GM19025 (cell line): ENCODE data around the gene CACNA2D1.
"Not testable (repeated sequence)": the region's sequence is repeated elsewhere in the genome, so short reads cannot be mapped to it uniquely, and the experiment has no call there.

Source experiments
- ATAC-seq: cut with Tn5 transposase; IDR thresholded peaks from one replicate; pipeline ENCODE4 v1.9.1; 2021; ENCODE audit warnings: mild to moderate bottlenecking, low read depth, moderate library complexity; ENCODE audit not compliant: unreplicated experiment

The CACNA2D1 gene

GRCh38 chr7:82435769-82436168 lies 7.8 kb downstream of the CACNA2D1 start:
- no peak for ATAC-seq

GRCh38 chr7:82434275-82435022 lies 9.1 kb downstream of the CACNA2D1 start:
- no peak for ATAC-seq

GRCh38 chr7:82433507-82433906 lies 10.1 kb downstream of the CACNA2D1 start:
- ATAC-seq, result no peak

DNA sequence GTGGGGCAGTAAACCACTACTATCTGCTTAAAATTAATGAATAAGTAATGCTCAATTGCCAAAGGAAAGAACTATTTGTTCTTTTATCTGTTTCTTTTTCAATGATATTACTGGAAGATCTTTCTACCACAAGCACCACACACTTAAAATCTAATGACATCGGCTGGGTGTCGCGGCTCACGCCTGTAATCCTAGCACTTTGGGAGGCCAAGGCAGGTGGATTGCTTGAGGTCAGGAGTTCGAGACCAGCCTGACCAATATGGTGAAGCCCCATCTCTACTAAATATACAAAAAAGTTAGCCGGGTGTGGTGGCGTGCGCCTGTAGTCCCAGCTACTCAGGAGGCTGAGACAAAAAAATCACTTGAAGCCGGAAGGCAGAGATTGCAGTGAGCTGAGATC lies 10.8 kb downstream of the CACNA2D1 start:
- not testable (repeated sequence) for ATAC-seq

GRCh38 chr7:82430500-82431465 lies 12.8 kb downstream of the CACNA2D1 start:
- ATAC-seq, result no peak

DNA sequence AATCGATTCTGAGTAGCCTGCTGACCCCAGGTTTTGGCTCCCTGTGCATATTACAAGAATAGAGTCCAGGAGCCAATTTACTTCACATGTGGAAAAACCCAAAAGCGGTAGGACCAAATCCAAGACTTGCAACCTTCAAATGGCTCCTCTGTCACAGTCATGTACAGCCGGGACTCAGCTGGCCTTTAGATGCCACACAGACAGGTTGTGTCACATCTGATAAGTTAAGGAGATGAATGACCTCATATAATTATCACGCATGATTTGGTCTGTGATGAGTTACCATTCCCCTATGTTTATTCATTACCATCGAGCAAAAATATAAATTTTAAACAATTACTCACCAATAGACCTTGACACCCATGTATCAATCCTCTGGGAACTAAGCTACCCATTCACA lies 14.2 kb downstream of the CACNA2D1 start:
- ATAC-seq, result no peak

- no peak for ATAC-seq
Observed at GRCh38 chr7:82428186-82428961, 15.2 kb downstream of the CACNA2D1 start.

DNA sequence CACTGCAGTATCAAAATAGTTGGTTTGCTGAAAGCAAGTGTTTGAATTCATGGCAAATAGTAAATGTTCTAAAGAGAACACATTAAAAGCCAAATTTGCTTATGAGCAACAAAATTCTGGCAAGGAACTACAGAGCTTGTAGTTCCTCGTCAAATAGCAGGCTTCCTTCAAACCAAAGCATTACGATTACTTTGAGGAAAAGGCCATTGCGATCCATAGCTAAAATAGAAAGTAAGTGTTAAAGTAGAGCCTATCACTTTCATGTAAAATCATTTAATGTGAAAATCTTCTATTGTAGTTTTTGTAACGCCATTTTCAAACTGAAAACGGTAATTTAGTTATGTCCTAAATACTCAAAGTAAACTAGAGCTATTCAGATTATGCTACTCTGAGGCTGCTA lies 20.1 kb downstream of the CACNA2D1 start:
- ATAC-seq, result no peak

- ATAC-seq, result no peak
Observed at GRCh38 chr7:82419200-82419599, 24.4 kb downstream of the CACNA2D1 start.

DNA sequence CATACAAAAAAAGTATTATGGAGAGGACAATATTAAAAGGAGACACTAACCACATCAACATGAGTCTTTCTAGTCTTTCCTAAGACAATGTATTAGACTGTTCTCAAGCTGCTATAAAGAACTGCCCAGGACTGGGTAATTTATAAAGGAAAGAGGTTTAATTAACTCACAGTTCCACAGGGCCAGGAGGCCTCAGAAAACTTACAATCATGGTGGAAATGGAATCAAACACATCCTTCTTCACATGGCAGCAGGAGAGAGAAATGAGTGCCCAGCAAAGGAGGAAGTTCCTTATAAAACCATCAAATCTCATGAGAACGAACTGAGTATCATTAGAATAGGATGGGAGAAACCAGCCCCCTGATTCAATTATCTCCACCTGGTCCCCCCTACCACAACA lies 25.7 kb downstream of the CACNA2D1 start:
- no peak for ATAC-seq

DNA sequence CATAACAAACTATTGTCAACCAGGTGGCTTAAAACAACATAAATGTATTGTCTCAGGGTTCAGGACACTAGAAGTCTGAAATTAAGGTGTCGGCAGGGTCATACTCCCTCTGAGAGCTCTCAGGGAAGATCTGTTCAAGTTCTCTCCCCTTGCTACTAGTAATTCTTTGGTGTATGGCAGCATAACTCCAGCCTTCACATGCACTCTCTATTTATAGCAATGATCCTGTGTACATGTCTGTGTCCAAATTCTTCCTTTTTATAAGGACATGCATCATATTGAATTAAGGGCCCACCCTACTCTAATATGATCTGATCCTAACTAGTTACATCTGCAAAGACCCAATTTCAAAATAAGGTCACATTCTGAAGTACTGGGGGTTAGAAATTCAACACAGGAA lies 27.2 kb downstream of the CACNA2D1 start:
- ATAC-seq, result no peak

DNA sequence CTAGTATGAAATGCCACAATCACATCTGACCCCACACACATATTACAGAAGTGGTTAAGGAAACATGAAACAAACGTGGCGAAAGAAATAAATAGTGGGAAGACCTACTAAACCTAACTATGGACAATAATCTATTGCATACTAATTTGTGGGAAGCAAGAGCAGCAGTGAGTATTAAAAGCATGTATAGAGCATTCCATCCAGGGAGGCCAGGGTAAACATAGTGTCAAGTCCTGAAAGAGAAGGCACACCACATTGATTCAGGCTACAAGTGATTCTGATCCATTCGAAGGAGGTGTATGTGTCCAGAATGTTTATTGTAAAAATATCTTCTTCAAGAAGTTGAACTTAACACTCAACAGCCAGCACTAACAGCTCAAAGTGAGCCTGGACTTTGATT lies 29.2 kb downstream of the CACNA2D1 start:
- ATAC-seq, result no peak

- no peak for ATAC-seq
Observed at GRCh38 chr7:82413237-82413636, 30.3 kb downstream of the CACNA2D1 start.

DNA sequence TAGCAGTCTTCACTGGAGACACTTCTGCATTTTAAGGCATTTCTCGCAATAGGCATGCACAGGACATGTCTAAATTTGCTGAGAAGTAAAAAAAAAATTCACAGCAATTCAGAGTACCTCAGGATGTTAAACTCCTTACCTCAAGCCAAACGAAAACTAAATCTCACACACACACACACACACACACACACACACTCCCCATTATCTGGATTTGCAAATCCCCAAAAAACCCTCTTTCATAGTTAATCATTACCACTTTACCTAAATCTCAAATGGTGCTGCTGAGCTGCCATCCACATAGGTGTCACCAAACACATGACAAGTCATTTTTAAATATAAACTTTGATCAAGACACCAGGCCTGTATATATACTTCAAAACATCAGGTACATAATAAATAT lies 31.8 kb downstream of the CACNA2D1 start:
- no peak for ATAC-seq

GRCh38 chr7:82410461-82410860 lies 33.1 kb downstream of the CACNA2D1 start:
- no peak for ATAC-seq

DNA sequence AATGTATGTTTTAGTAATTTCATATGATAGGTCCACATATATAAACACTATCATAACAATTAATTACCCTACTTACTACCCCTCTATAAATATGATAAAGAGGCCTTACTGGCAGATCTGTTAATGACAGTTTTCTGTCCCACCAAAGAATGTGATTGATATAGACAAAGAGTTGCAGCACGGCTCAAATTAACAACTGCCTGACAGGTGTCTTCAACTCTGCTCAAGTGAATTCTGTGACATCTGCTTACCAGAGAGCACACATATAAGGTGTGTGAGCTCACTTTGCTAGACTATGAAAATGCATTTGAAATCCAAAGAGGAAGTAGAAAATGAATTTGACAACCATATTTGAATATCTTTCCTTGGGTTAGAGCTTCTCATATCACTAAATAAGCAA lies 36.6 kb downstream of the CACNA2D1 start:
- ATAC-seq, result no peak

- ATAC-seq, result no peak
Observed at GRCh38 chr7:82405301-82405700, 38.3 kb downstream of the CACNA2D1 start.

- ATAC-seq, result no peak
Observed at GRCh38 chr7:82404652-82405051, 38.9 kb downstream of the CACNA2D1 start.

DNA sequence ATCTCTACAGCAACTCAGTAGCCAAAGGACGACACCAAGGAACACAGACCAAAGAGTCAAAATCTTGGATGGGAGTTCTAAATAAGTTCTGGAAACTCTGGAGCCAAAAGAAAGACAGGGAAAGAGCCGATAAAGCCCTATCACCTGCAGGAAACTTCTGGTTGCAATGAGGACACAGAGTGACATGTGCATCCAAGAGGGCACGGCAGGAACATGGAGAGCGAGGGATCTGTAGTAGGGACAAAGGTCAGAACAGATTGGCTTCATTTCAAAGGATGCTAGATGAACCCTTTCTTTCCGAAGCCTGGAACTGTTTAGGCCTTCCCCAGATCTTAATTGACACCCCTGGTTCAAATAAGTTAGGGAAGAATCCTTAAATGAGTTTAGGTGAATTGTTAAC lies 39.5 kb downstream of the CACNA2D1 start:
- no peak for ATAC-seq

DNA sequence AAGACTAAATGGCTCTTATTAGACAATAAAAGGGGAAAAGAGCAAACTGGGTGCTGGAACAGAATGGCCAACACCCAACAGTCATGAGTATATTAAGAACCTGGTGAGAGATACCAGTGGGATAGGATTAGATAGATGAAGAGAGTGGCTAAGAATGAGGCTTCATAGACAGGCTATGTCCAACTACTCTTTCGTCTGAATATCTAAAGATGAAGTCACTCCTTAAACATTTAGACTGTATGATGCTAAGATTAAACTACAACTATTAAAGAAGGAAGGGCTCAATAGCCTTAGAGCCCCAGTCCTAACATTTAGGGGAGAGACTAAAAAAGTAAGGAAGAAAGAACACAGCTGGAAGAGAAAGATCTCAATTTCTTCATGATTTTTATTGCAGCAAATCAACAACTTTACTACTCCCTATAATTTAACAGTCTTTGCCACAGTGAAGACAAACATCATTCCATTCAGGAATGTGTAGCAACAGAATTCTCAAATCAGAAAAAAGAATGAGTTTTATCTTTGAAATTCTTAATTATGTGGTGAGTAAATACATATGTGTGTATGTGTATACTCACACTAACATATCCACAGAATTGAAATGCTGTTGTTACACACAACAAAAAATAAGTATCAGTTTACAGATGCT lies 45.6 kb downstream of the CACNA2D1 start:
- ATAC-seq, result no peak
